HUES6 (cell line): ENCODE results near the gene MCM10.
"Not testable (repeated sequence)": the region's sequence is repeated elsewhere in the genome, so short reads cannot be mapped to it uniquely, and the experiment has no call there.

Experiments used
- H3K27ac ChIP-seq: 2 replicates; pipeline ENCODE4 v1.7.0; 2013; ENCODE audit warnings: low read depth, mild to moderate bottlenecking, low read length, inconsistent platforms
- H3K27me3 ChIP-seq: 2 replicates; pipeline ENCODE4 v1.6.1; 2013; ENCODE audit warnings: low read length; ENCODE audit not compliant: control insufficient read depth, insufficient read depth
- H3K36me3 ChIP-seq: 2 replicates; pipeline ENCODE4 v1.6.1; 2013; ENCODE audit warnings: low read length; ENCODE audit not compliant: control insufficient read depth, insufficient read depth
- H3K4me1 ChIP-seq: 2 replicates; pipeline ENCODE4 v1.6.1; 2013; ENCODE audit warnings: low read length; ENCODE audit not compliant: control insufficient read depth, insufficient read depth
- H3K4me3 ChIP-seq: 2 replicates; pipeline ENCODE4 v1.5.1; 2013; ENCODE audit warnings: low read depth, low read length
- H3K9ac ChIP-seq: one replicate; pipeline ENCODE4 v1.6.1; 2013; ENCODE audit warnings: mild to moderate bottlenecking, low read length
- H3K9me3 ChIP-seq: 2 replicates; pipeline ENCODE4 v1.6.1; 2013; ENCODE audit warnings: low read depth, low read length; ENCODE audit not compliant: control insufficient read depth, insufficient read depth

MCM10 gene

DNA sequence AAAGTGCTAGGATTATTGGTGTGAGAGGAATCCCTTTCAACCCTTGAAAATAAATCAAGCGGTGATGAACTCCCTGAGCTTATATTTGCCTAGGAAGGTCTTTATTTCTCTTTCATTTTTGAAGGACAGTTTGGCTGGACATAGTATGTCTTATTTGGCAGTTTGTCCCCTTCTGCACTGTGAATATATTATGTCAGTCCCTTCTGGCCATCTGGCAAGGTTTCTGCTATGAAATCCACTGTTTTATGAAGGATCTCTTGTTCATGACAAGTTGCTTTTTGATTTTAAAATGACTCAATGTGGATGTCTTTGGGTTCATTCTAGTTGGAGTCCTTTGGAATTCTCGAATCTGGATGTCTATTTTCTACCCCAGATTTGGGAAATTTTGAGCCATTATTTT lies 21.7 kb upstream of the MCM10 start:
- Histone ChIP-seq H3K36me3 (peaks cover 13% of the 10 kb centered on the region; the same call in 1 of the 2 replicates), H3K9me3 (no peaks in the 10 kb centered on the region), H3K4me1 (peaks cover 5% of the 10 kb centered on the region; the same call in 1 of the 2 replicates), H3K4me3 (no peak overlapping the region), H3K27ac (no peak overlapping the region), H3K27me3 (no peaks in the 10 kb centered on the region), H3K9ac (no peak overlapping the region)

- no peaks in the 10 kb centered on the region for H3K27me3 ChIP-seq
- peaks cover 5% of the 10 kb centered on the region; the same call in 1 of the 2 replicates for H3K4me1 ChIP-seq
- no peak overlapping the region for H3K4me3 ChIP-seq
- no peak overlapping the region for H3K27ac ChIP-seq
- no peaks in the 10 kb centered on the region for H3K9me3 ChIP-seq
- H3K9ac ChIP-seq, result no peak overlapping the region
- H3K36me3 ChIP-seq, result peaks cover 5% of the 10 kb centered on the region; the same call in 1 of the 2 replicates
Measured at GRCh38 chr10:13140627-13141190, 20.6 kb upstream of the MCM10 start.

- no peak overlapping the region for H3K27ac ChIP-seq
- H3K27me3 ChIP-seq, result no peaks in the 10 kb centered on the region
Measured at GRCh38 chr10:13143766-13144165, 17.6 kb upstream of the MCM10 start.

DNA sequence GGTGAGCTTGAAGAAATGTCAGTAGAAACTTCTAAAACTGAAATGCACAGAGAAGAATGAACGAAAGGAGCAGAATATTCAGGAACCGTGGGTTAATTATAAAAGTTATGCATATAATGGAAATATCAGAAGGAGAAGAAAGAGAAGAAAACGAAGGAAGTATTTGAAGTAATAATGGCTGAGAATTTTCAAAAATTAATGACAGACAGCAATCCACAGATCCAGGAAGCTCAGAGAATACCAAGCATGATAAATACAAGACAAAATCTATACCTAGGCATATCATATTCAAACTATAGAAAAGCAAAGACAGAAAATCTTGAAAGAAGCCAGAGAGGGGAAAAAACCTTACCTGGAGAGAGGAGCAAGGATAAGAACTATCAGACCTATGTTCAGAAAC lies 16.5 kb upstream of the MCM10 start:
- Histone ChIP-seq H3K27ac (no peak overlapping the region), H3K27me3 (no peaks in the 10 kb centered on the region), H3K4me3 (no peak overlapping the region), H3K4me1 (no peaks in the 10 kb centered on the region), H3K9ac (no peak overlapping the region), H3K36me3 (no peaks in the 10 kb centered on the region), H3K9me3 (no peaks in the 10 kb centered on the region)

More at GRCh38 chr10:13143766-13144165, 17.6 kb upstream of the MCM10 start:
- H3K9me3 ChIP-seq, result no peaks in the 10 kb centered on the region
- H3K36me3 ChIP-seq, result no peaks in the 10 kb centered on the region
- no peak overlapping the region for H3K4me3 ChIP-seq
- H3K9ac ChIP-seq, result no peak overlapping the region
- peaks cover 2% of the 10 kb centered on the region; the same call in 1 of the 2 replicates for H3K4me1 ChIP-seq

DNA sequence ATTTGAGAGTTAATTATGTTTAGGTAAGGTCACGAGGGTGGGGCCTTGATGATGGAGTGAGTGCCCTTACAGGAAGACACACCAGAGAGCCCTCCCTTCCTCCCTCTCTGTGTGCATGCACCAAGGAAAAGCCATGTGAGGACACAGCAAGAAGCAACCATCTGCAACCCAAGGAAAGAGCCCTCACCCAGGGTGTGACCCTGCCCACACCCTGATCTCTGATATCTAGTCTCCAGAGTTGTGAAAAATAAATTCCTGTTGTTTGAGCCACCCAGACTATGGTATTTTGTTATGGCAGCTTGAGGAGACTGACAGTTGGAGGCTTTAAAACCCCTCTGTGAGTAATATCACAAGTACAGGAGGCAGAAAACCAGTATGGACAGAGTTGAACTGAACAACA lies 15.0 kb upstream of the MCM10 start:
- no peaks in the 10 kb centered on the region for H3K27me3 ChIP-seq
- no peaks in the 10 kb centered on the region for H3K36me3 ChIP-seq
- H3K27ac ChIP-seq, result no peak overlapping the region
- no peak overlapping the region for H3K9ac ChIP-seq
- H3K4me3 ChIP-seq, result no peak overlapping the region
- H3K4me1 ChIP-seq, result no peaks in the 10 kb centered on the region
- H3K9me3 ChIP-seq, result no peaks in the 10 kb centered on the region

DNA sequence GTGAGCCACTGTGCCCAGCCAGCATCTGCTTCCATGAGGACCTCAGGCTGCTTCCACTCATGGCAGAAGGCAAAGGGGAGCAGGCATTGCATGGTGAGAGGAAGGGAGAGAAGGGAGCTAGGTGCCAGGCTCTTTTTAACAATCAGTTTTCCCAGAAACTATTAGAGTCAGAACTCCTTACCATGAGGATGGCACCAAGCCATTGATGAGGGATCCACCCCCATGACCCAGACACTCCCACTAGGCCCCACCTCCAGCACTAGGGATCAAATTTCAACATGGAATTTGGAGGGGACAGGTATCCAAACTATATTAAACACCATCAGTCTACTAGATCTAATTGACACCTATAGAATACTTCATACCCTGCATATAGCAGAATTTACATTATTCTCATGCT lies 14.2 kb upstream of the MCM10 start:
- no peak overlapping the region for H3K27ac ChIP-seq
- no peaks in the 10 kb centered on the region for H3K27me3 ChIP-seq
- no peaks in the 10 kb centered on the region for H3K36me3 ChIP-seq
- no peaks in the 10 kb centered on the region for H3K9me3 ChIP-seq
- H3K4me1 ChIP-seq, result no peaks in the 10 kb centered on the region
- H3K9ac ChIP-seq, result no peak overlapping the region
- no peak overlapping the region for H3K4me3 ChIP-seq

- Histone ChIP-seq H3K36me3 (no peaks in the 10 kb centered on the region), H3K9me3 (no peaks in the 10 kb centered on the region), H3K27me3 (no peaks in the 10 kb centered on the region), H3K9ac (no peak overlapping the region), H3K4me3 (no peak overlapping the region), H3K4me1 (no peaks in the 10 kb centered on the region), H3K27ac (no peak overlapping the region)
Measured at GRCh38 chr10:13152296-13152695, 9.1 kb upstream of the MCM10 start.

DNA sequence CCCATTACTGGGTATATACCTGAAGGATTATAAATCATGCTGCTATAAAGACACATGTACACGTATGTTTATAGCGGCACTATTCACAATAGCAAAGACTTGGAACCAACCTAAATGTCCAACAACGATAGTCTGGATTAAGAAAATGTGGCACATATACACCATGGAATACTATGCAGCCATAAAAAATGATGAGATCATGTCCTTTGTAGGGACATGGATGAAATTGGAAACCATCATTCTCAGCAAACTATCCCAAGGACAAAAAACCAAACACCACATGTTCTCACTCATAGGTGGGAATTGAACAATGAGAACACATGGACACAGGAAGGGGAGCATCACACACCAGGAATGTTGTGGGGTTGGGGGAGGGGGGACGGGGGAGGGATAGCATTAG lies 5.5 kb upstream of the MCM10 start:
- not testable (repeated sequence) for H3K4me3 ChIP-seq, H3K4me1 ChIP-seq, H3K36me3 ChIP-seq, H3K27ac ChIP-seq, H3K9ac ChIP-seq, H3K9me3 ChIP-seq, H3K27me3 ChIP-seq

DNA sequence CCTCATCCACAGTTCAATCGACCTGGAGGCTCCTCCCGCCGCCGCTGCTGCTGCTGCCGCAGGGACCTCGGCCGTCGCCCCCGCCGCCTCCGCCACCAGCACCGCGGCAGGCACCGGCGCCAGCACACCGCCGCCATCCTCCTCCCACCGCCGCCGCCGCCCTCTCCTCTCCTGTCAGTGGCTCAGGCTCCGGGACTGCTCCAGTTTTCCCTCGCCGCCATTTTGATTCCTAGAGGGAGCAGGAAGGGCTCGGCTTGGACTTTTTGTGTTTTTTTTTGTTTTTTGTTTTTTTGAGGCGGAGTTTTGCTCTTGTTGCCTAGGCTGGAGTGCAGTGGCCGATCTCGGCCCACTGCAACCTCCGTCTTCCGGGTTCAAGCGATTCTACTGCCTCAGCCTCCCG lies 3.0 kb upstream of the MCM10 start:
- H3K36me3 ChIP-seq, result no peaks in the 10 kb centered on the region
- H3K4me3 ChIP-seq, result no peak overlapping the region

DNA sequence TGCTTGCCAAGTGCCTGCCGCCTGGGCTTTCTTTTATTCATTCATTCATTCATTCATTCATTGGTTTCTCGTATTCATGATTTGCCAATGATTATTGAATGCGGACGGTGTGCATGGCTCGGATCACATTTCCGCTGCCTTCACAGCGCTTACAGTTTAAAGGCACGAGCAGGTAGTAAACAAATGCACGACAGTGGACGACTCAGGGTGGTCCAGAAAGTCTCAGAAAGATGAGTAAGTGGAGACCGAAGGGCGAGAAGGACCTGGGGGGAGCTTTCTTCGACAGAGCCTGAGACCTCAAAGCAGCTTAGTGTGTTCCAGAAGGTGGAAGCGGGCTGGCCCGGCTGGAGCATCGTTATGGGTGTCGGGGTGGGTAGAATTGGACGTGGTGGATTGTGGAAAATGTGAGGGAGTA lies 506 bp downstream of the MCM10 start:
- Histone ChIP-seq H3K9me3 (no peaks in the 10 kb centered on the region), H3K27ac (peak overlapping the region; percentile 30; the same call in 1 of the 2 replicates), H3K27me3 (no peaks in the 10 kb centered on the region), H3K36me3 (peaks cover 28% of the 10 kb centered on the region), H3K4me3 (peak overlapping the region; percentile 80), H3K9ac (peak overlapping the region; percentile 76), H3K4me1 (peaks cover 7% of the 10 kb centered on the region)

More for the DNA sequence above, 3.0 kb upstream of the MCM10 start:
- no peaks in the 10 kb centered on the region for H3K27me3 ChIP-seq
- H3K4me1 ChIP-seq, result peaks cover 7% of the 10 kb centered on the region
- no peak overlapping the region for H3K9ac ChIP-seq
- H3K27ac ChIP-seq, result no peak overlapping the region
- no peaks in the 10 kb centered on the region for H3K9me3 ChIP-seq

DNA sequence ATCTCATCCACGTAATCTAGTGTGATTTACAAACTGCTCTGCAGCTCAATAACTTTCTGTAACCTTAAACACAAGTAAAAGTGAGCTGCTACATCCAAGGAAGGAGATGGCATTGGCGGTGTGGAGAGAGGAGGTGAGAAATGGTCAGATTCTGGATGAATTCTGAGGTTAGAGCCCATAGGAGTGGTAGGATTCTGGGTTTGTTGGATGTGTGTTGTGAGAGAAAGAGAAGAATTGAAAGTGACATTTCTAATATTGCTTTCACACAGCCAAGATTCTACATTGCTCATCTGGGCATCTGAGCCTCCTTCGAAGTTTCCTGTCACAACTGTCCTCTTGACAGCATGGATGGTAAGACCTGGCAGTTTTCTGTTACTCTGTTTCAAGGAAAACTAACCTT lies 2.5 kb downstream of the MCM10 start:
- Histone ChIP-seq H3K4me3 (no peak overlapping the region), H3K36me3 (peaks cover 43% of the 10 kb centered on the region), H3K9ac (no peak overlapping the region), H3K9me3 (no peaks in the 10 kb centered on the region), H3K27me3 (no peaks in the 10 kb centered on the region), H3K4me1 (peaks cover 7% of the 10 kb centered on the region), H3K27ac (no peak overlapping the region)
